ENCODE data around the gene TMEM178B.

DNA sequence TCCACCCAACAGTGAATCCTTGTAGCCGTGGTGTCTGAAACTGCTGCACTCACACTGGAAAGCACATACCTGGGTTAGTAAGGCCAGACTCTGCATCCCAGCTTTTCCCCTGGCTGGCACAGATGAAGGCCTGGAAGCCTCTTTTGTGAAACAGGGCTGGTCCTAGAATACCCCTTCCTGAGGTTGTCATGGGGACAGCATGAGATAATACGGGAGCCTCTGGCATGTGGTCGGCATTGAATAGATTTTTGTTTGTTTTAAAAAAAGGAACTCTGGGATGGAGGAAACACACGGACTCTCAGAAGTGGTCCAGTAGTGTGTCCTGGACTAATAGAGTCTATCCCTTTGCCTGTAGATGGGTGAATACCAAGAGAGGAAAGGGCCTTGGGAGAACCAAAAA lies 129.7 kb downstream of the TMEM178B start:
- TF ChIP-seq POLR2A (IDR thresholded peaks at IDR 0.05; ENCODE audit: low read depth, low read length) (no peak), RFX5 (IDR thresholded peaks at IDR 0.05; ENCODE audit: low read depth, low read length) (no peak), RAD21 (IDR thresholded peaks at IDR 0.05; ENCODE audit: low read length) (no peak), CHD1 (IDR thresholded peaks at IDR 0.05; ENCODE audit: low read depth, low read length) (no peak), MXI1 (IDR thresholded peaks at IDR 0.05; ENCODE audit: borderline replicate concordance, low read depth, low read length) (no peak)
- TF ChIP-seq, protein P1, sequence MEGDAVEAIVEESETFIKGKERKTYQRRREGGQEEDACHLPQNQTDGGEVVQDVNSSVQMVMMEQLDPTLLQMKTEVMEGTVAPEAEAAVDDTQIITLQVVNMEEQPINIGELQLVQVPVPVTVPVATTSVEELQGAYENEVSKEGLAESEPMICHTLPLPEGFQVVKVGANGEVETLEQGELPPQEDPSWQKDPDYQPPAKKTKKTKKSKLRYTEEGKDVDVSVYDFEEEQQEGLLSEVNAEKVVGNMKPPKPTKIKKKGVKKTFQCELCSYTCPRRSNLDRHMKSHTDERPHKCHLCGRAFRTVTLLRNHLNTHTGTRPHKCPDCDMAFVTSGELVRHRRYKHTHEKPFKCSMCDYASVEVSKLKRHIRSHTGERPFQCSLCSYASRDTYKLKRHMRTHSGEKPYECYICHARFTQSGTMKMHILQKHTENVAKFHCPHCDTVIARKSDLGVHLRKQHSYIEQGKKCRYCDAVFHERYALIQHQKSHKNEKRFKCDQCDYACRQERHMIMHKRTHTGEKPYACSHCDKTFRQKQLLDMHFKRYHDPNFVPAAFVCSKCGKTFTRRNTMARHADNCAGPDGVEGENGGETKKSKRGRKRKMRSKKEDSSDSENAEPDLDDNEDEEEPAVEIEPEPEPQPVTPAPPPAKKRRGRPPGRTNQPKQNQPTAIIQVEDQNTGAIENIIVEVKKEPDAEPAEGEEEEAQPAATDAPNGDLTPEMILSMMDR (conservative IDR thresholded peaks at IDR 0.05; ENCODE audit: low read depth, low read length) = no peak
- TF ChIP-seq, protein P2, sequence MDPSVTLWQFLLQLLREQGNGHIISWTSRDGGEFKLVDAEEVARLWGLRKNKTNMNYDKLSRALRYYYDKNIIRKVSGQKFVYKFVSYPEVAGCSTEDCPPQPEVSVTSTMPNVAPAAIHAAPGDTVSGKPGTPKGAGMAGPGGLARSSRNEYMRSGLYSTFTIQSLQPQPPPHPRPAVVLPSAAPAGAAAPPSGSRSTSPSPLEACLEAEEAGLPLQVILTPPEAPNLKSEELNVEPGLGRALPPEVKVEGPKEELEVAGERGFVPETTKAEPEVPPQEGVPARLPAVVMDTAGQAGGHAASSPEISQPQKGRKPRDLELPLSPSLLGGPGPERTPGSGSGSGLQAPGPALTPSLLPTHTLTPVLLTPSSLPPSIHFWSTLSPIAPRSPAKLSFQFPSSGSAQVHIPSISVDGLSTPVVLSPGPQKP (IDR thresholded peaks at IDR 0.05; ENCODE audit: borderline replicate concordance, low read depth, low read length) = no peak
- TF ChIP-seq, protein P3, sequence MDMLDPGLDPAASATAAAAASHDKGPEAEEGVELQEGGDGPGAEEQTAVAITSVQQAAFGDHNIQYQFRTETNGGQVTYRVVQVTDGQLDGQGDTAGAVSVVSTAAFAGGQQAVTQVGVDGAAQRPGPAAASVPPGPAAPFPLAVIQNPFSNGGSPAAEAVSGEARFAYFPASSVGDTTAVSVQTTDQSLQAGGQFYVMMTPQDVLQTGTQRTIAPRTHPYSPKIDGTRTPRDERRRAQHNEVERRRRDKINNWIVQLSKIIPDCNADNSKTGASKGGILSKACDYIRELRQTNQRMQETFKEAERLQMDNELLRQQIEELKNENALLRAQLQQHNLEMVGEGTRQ (IDR thresholded peaks at IDR 0.05; ENCODE audit: low read depth, low read length) = no peak

Measured in IMR-90 (cell line).